Embryonic facial prominence (tissue), 1 donor: ENCODE results near the gene DTD2.
"Not testable (repeated sequence)": the region's sequence is repeated elsewhere in the genome, so short reads cannot be mapped to it uniquely, and the experiment has no call there.

ENCODE experiments used
- DNase-seq: peaks from one replicate; pipeline ENCODE4 v3.0.0-alpha.2; 2016; ENCODE audit errors: extremely low spot score

DTD2 gene

DNA sequence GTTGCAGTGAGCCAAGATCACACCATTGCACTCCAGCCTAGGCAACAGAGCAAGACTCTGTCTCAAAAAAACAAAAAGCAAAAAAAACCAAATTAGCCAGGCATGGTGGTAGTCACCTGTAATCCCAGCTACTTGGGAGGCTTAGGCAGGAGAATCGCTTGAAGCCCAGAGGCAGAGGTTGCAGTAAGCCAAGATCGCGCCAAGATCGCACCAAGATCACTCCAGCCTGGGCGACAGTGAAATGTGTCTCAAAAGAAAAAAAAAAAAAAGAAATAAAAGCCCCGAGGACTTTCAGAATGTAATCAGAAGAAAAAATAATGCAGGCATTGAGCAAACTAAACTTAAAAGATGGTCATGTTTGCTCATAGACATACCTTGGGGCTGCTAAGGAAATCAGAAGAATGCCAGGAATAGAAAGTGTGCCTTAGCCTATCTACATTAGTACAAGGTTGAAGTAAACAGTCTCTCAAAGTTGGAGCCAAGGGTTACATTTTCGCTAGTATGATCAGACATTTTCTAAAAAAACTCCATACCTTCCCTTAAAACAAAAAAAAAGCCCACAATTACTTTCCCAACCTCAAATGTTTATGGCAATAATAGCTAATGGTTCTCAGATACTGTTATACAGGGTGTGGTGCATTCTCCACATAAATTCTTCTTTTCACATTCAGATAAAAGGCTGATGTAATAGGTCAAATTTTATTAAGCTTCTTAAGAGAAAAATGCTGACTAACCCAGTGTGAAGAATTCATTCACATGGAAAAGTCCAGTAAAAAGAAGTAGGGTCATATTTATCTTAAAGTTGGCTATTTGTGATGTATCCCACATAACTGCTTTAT, 15.8 kb downstream of the DTD2 start:
- DNase-seq = no peak

DNA sequence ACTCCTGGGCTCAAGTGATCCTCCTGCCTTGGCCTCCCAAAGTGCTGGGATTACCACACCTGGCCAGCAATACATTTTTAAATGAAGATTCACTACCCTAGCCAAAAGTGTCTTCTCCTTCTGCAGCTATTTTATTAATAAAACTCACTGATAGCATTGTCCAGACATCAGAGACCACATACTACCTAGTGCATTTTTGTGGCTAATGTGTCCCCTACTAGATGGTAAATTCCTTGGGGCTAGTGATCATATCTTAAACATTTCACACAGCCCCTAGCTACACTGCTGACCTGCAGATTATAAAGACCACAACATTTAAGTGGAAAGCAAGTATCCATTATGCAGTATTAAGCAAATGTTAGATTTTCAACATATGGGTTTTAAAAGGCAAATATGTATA, 17.0 kb downstream of the DTD2 start:
- DNase-seq = no peak

DNA sequence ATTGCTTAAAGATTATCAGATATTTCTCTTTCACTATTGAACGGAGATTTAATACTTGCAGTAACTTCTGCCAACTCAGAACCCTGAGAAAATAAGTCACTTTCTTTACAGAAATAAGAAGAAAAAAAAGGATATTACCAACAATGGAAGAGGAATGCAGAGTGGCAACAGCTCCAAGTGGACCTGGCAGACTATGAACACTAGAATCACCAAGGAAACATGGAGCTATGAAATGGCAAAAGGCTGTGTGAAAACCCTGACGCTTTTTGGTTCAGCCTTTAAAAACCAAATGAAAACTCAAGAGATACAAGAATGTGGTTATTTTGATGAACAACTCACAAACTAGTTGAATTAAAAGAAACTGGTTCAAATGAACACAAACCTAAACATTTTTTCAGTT, 17.7 kb downstream of the DTD2 start:
- DNase-seq = no peak

DNA sequence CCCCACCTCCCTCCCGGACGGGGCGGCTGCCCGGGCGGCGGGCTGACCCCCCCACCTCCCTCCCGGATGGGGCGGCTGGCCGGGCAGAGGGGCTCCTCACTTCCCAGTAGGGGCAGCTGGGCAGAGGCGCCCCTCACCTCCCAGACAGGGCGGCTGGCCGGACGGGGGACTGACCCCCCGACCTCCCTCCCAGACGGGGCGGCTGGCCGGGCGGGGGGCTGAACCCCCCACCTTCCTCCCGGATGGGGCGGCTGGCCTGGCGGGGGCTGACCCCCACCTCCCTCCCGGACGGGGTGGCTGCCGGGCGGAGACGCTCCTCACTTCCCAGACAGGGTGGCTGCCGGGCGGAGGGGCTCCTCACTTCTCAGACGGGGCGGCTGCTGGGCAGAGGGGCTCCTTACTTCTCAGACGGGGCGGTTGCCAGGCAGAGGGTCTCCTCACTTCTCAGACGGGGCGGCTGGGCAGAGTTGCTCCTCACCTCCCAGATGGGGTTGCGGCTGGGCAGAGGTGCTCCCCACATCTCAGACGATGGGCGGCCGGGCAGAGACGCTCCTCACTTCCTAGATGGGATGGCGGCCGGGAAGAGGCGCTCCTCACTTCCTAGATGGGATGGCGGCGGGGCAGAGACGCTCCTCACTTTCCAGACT, 20.1 kb downstream of the DTD2 start:
- not testable (repeated sequence) for DNase-seq

DNA sequence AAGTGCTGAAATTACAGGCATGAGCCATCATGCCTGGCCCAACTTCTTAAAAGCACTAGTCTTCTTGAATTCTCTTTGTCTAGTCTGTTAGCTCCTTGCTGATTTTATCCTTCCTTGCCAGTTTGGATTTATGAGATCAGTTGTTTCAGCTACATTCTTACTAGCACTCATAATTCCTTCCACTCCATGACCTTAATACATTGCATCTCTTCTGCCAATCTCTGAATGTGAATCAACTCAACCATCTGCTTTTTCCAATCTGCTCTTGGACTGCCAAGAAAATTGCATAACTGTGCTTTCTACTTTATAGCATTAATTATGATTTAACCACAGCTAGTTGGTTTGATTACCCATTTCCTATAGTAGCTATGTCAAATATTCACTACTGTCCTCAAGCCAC, 22.0 kb downstream of the DTD2 start:
- no peak for DNase-seq

DNA sequence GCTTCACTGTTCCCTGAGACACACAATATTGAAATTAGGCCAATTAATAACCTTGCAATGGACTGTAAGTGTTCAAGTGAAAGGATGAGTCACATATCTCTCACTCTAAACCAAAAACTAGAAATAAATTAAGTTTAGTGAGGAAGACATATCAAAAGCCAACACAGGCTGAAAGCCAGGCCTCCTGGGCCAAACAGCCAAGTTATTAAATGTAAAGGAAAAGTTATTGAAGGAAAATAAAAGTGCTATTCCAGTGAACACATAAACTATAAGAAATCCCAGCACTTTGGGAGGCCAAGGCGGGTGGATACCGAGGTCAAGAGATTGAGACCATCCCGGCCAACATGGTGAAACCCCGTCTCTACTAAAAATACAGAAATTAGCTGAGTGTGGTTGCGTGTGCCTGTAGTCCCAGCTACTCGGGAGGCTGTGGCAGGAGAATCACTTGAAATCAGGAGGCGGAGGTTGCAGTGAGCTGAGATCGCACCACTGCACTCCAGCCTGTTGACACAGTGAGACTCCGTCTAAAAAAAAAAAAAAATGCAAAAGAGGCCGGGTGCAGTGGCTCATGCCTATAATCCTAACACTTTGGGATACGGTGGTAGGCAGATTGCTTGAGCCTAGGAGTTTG, 26.6 kb downstream of the DTD2 start:
- no peak for DNase-seq

DNA sequence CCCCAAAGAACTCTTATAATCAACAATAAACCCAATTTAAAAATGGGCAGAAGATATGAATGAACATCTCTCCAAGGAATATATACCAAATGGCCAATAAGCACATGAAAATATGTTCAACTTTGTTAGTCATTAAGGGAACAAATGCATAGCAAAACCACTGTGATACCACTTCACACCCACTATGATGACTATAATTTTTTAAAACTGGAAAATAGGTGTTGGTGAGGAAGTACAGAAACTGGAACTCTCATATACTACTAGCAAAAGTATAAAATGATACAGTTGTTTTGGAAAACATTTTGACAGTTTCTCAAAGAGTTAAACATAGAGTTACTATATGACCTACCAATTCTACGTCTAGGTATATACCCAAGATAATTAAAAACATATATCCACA, 27.5 kb downstream of the DTD2 start:
- DNase-seq = no peak

DNA sequence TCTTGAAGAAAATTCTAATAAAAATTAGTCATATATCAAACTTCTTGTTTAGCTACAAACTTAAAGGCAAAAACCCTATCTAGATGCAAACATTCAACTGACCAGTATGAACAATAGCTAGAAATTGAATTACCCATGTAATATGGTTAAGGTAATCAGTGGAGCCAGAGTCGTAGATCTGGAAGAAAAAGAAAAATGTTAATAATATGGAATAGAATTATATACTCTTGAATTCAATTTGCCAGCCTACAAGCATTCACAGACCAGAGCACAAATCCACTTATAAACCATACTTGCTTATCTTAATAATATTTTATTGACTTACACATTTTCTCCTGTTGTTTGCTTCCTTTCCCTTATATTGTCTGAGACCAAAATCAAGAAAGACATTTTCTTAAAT, 29.3 kb downstream of the DTD2 start:
- DNase-seq = no peak

DNA sequence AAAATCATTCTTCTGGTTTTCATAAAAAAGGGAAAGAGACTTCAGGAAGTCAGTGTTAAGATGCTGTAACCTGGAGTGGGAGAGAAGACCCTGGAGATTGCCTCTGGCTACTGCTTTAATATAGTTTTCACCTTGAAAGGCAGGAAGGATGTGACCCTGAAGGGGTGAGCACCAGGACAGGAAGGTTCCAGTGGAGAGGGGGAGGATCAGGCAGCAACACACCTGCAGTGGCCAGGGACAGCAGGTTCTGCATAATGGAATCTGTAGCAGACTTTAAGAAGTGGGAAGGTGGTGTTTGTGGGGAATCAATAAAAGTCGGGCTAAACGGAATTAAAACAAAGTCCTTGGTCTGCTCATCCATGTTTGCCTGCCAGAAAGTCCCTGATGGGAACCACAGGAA, 30.6 kb downstream of the DTD2 start:
- DNase-seq = no peak

DNA sequence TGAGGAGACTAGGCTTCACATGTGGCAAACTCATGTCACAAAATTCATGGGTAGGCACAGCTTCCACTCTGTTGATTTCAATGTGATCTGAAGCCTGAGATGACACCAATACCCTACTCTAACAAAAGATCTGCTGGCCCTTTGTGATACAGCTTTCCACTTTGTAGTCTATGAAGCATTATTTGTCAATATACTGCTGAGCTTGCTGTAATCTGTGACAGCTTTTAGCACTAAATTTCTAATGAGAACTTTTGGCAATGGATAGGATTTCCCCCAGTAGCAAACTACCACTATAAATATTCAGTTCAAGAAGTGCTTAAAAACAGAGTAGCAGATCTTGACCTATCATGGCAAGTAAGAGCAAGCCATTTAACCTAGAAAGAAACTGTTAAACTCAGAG, 31.4 kb downstream of the DTD2 start:
- no peak for DNase-seq

DNA sequence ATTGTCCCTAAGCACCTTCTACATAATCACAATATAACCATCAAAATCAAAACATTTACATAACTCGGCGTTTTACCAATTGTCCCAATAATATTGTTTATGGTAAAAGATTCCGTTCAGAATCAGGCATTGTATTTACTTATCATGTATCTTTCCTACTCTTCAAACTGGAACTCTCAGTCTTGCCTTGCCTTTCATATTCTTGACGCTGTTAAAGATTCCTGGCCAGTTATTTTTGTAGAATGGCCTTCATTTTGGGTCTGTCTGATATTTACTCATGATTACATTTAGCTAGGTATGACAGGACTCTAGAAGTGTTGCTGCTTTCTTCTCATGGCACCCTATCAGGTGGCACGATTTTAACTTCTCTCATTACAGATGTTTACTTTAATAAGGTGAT, 36.1 kb downstream of the DTD2 start:
- DNase-seq = no peak

DNA sequence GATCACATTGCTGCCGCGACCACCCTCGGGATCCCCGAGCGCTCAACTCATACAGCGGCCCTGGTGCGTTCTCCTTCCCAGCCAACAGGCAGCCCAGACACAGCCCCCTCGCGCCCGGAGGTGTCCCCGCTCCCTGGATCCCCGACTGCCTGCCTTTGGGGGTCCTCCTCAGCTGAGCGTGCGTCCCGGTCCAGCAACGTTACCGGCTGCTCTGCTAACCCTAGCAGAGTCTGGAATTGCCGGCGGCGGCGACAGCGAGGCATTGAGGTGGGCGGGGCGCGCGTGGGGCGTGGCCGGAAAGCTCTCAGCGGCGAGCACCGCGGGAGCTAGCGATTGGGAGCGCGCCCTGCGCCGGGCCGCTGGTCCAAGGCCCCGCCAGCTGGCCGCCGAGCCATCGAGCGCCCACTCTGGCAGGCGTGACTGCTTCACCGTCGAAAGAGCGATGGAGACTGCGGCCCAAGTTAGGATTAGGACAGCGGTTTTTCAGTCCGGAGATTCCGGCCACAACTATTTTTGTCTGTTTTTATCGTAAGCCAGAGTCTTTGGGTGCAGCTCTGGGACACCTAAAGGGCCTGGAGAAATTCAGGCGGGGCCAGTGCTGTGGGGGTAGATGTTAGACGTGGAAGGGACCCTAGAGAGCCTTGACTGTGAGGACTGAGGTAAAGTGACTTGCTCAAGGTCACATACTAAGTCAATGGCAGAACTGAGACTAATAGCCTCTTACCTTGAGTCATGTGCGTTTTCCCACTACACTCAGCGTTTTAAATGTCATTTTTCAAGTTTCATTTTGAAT, 36.8 kb downstream of the DTD2 start, which contains the start of gene HEATR5A:
Gene HEATR5A (minus strand): TSS at position 232 of the 793 bp plus-strand sequence. CDS start 17,575 bp downstream, outside the sequence.
- peak; percentile 89 for DNase-seq

DNA sequence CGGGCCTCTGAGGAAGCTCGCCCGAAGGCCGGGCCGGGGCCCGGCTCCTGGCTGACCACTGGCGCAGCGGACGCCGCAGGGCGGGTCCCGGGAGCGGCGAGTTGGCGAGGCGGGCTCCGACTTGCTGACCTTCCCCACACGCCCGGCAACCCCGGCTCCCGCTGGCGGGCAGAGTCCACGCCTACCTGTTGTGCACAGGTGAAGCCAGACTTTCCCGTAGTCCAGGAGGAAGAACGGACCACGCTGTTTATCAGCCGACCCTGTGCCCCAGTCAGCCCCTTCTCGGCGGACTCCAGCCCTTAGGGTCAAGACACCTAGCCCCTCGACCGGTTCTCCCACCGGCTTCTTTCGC, 37.4 kb downstream of the DTD2 start:
- DNase-seq = no peak

DNA sequence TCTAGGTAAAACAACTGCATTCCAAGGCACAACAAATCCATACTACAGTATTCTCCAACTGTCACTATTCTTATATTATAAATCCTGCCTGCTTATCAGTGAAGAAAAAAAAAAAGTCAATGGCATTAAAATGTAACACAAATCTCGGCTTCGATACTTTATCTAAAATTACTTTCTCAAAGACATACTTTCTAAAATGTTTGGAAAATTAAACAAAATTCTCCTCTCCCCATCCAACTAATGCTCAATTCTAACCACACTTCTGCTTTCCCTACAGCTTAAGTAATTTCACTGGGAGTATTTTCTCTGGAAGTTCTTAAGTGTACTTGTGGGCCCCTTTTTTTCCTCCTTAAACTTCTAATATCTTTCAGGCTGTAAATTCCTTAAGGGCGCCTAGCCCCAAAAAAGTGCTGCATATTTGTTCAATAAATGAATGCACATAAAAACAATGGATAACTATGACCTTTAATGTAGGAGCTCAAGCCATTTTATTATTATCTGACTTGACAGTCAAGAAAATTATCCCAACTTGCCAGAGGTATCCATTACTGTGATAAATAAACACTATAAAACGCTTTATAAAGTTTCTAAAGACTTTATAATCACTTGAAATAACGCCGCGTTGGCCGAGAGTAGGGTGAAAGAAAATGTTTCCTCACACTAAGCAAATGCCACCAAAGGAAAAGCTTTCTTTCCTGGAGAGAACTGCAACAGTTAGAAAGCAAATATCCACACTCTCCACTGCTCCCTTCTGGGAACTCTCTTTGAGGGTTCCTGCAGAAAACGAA, 37.9 kb downstream of the DTD2 start:
- no peak for DNase-seq

DNA sequence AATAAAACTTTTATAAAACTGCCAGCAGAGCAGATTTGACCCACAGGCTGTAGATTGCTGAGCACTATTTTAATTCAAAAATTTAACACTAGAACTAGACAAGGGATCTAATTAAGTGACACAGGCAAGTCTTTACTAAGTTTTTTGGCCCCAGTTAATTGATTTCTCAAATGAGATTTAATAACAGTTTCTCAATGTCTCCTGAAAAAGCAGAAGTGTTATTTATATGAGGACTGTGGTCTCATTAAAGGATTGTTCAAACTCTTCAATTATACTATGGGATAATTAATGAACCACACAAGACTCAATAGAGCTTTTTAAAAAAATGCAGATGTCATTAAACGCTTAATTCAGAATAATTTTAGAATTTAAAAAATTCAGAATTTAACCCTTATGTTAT, 38.9 kb downstream of the DTD2 start:
- no peak for DNase-seq

DNA sequence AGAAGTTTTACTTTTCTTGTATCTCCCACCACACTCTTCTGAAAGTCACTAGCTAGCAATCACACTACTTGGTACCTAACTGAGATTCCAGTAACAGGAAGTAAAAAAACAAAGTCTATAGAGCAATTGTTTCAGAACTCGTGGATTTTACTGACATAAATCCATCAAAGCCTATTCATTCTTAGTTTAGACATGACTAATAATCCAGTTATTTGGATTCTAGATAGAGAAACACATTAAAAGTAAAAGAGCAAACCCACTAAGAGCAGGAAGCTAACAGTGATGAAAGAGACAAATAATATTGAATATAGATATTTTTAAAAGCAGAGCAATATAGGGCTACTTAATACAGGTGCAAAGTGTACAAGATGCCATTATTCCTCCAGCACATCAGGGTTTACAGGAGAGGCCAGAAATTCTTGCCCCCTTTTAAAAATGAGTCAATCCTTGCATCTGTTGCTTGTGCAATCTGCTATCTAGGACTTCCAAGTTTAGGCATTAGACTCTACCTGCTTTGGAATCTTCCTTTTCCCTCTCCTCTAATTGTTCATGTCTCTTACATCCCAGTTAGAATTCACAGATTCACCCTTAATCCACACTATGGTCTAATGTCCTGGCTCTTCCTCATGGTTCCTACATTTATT, 43.0 kb downstream of the DTD2 start:
- no peak for DNase-seq

DNA sequence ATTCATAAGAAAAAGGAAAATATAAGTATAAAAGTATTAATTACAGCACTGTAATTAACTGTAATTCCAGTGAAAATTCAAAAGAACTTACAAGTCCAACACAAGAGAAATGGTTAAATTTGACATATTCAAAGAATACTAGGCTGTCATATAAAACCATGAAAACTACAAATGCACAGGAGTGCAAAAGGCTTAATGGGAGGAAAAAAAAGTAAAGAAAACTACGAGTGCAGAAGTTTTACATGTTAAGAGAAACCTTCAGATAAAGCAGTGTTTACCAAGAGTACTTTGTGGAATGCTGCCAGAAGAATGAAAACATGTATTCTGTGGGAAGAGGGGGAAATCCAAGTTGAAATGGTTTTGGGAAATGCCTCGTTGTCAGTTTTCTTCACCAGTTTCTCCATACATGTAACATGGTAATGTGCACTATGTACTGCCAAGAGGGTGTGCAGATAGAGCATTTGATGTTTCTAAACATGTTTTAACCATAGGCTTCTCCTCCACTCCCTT, 46.0 kb downstream of the DTD2 start:
- no peak for DNase-seq

DNA sequence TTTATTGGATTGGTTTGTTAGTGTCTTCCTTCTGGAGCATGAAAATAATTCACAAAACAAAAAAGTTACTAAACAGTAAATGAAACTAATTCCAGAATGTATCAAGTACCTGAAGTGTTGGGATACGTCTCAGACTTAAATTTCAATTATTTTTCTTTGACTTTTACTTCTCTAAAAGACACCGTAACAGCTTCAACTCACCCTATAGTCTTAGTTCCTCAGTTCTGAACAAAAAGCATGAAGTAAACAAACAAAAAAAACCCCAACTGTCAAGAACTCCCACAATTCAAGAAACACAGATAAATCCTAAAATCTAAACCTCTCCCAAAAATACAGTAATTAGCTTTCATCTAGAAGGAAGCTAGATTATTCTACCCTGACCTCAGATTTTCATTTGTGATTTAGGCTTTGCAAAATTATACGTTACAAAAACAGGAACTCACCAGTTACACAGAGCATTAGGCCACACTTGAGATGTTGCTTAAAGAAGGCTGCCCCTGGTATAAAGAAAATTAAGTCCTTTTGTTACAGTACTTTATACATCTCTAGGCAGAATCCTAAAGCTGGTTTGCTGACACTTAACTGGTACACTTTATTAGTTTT, 47.2 kb downstream of the DTD2 start:
- DNase-seq = no peak

DNA sequence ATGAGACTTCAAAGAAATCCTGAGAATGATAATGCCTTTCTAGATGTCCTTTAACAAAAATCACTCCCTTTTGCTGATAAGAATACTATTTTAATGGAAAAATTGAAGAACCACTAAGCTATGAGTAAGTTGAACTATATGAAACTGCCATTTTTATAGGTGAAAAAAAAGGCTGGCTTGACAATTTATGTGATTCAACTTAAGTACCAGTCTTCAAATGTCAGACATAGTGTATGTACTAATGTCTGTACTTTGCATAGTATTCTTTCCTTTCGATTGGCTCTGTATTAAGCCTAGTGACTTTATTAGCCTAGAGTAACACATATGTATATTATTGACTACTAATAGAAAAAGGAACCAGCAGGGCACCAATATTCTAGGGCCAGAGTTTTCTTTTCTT, 48.9 kb downstream of the DTD2 start:
- no peak for DNase-seq

DNA sequence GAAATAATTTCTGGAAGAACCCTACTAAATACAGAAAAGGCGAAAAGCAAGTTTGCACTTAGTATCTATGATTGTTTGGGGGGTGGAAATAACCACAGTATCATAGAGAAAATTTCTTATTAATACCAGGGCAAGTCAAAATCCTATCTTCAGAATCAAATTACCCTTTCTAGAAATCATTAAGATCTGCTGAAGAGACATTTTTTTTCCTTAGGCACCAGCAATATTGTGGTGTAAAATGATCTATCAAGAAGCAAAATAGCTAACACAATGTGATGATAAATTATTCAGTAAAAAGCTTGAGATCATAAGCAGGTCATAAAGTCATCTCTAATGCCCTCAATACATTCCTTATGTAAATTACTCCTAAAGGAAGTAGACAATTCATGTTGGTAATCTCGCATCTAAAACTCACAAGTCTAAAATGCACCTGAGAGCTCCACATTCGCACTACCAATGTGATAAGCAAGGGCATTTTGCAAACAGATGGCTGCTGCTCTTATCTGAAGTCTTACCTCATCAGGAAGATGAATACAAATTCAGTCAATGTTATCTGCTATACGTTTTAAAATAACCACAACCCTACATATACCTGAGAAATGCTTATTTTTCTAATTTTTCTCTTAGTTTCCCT, 51.6 kb downstream of the DTD2 start:
- no peak for DNase-seq
